GM19351 (cell line): ENCODE measurements around the gene SRSF11.

Experiments used
- ATAC-seq: cut with Tn5 transposase; IDR thresholded peaks from one replicate; pipeline ENCODE4 v1.9.1; 2021; ENCODE audit warnings: mild to moderate bottlenecking, moderate library complexity; ENCODE audit not compliant: unreplicated experiment

The SRSF11 gene

GRCh38 chr1:70220517-70221237 lies 503 bp upstream of the SRSF11 start:
- ATAC-seq, result peak; percentile 1

- no peak for ATAC-seq
Observed at GRCh38 chr1:70222716-70223235, 1.6 kb downstream of the SRSF11 start.

GRCh38 chr1:70224954-70225353 lies 3.8 kb downstream of the SRSF11 start:
- no peak for ATAC-seq

GRCh38 chr1:70227439-70227838 lies 6.3 kb downstream of the SRSF11 start:
- peak; percentile 66 for ATAC-seq

- no peak for ATAC-seq
Observed at GRCh38 chr1:70228670-70229069, 7.5 kb downstream of the SRSF11 start.

GRCh38 chr1:70231475-70231874 lies 10.3 kb downstream of the SRSF11 start:
- no peak for ATAC-seq

GRCh38 chr1:70234733-70235132 lies 13.6 kb downstream of the SRSF11 start:
- no peak for ATAC-seq

GRCh38 chr1:70239940-70240339 lies 18.8 kb downstream of the SRSF11 start:
- ATAC-seq, result no peak

- ATAC-seq, result no peak
Observed at GRCh38 chr1:70247122-70247521, 25.9 kb downstream of the SRSF11 start.

GRCh38 chr1:70247768-70248167 lies 26.6 kb downstream of the SRSF11 start:
- ATAC-seq, result no peak

- ATAC-seq, result no peak
Observed at GRCh38 chr1:70248729-70249128, 27.5 kb downstream of the SRSF11 start.

- no peak for ATAC-seq
Observed at GRCh38 chr1:70256664-70257063, 35.5 kb downstream of the SRSF11 start.

GRCh38 chr1:70264839-70265238 lies 43.7 kb downstream of the SRSF11 start:
- no peak for ATAC-seq

- ATAC-seq, result no peak
Observed at GRCh38 chr1:70265946-70266345, 44.8 kb downstream of the SRSF11 start.

- no peak for ATAC-seq
Observed at GRCh38 chr1:70277875-70278274, 56.7 kb downstream of the SRSF11 start.

GRCh38 chr1:70278710-70279109 lies 57.5 kb downstream of the SRSF11 start:
- ATAC-seq, result no peak

- ATAC-seq, result no peak
Observed at GRCh38 chr1:70284366-70284765, 63.2 kb downstream of the SRSF11 start.

- no peak for ATAC-seq
Observed at GRCh38 chr1:70286453-70286852, 65.3 kb downstream of the SRSF11 start.

GRCh38 chr1:70288166-70288565 lies 67.0 kb downstream of the SRSF11 start:
- no peak for ATAC-seq

GRCh38 chr1:70290218-70290617 lies 69.0 kb downstream of the SRSF11 start:
- ATAC-seq, result no peak

GRCh38 chr1:70293186-70293843 lies 72.1 kb downstream of the SRSF11 start:
- no peak for ATAC-seq

- ATAC-seq, result no peak
Observed at GRCh38 chr1:70295749-70296148, 74.6 kb downstream of the SRSF11 start.
